ENCODE data around the gene IL17RB. TPM values are rescaled to one million over a fixed set of nuclear protein-coding genes. Genes with fewer than 3 reads are reported as not detected.

Gene IL17RB
- total and polyA plus RNA-seq, 2 experiments from 2014 or later: 0.79 TPM; not detected in 1

- Histone ChIP-seq H3K9ac (no peak overlapping the region), H3K4me1 (ENCODE audit: insufficient read depth) (peaks cover 8% of the 10 kb centered on the region), H3K27me3 (replicated peaks; ENCODE audit: insufficient read depth) (no peaks in the 10 kb centered on the region)
These were observed 35.0 kb upstream of the IL17RB start for GRCh38 chr3:53811143-53811927.

GRCh38 chr3:53812434-53812833 lies 33.9 kb upstream of the IL17RB start:
- Histone ChIP-seq H3K4me2 (ENCODE audit: unreplicated experiment) (no peak overlapping the region), H3K36me3 (ENCODE audit: low read depth) (no peaks in the 10 kb centered on the region), H3K9me2 (ENCODE audit: insufficient read depth) (no peaks in the 10 kb centered on the region), H3K4me3 (no peak overlapping the region), H3K27ac (no peak overlapping the region), H3K4me1 (ENCODE audit: insufficient read depth) (no peaks in the 10 kb centered on the region), H3K79me2 (ENCODE audit: insufficient read depth) (no peaks in the 10 kb centered on the region), H2AFZ (no peak overlapping the region), H3F3A (ENCODE audit: insufficient read depth) (no peaks in the 10 kb centered on the region), H4K20me1 (ENCODE audit: insufficient read depth) (no peaks in the 10 kb centered on the region), H3K27me3 (replicated peaks; ENCODE audit: insufficient read depth) (no peaks in the 10 kb centered on the region), H3K9me3 (ENCODE audit: low read depth) (no peaks in the 10 kb centered on the region), H3K9ac (no peak overlapping the region)
- 72 to 82% methylated on average over 4 of the region's 4 CpGs for WGBS, 2 experiments (ENCODE audit: low coverage in 1 of 2, low lambda C conversion rate in 2 of 2, missing lambda C conversion rate in 2 of 2)
- no peak for DNase-seq
- in situ Hi-C loops (cut with MboI): no loop called here
- TF ChIP-seq EZH2 (IDR thresholded peaks at IDR 0.05; ENCODE audit: insufficient read depth, poor library complexity, severe bottlenecking): no peak
- TF ChIP-seq EZH2phosphoT487 (IDR thresholded peaks at IDR 0.05; ENCODE audit: insufficient read depth, low read depth): no peak

More at GRCh38 chr3:53811143-53811927, 35.0 kb upstream of the IL17RB start:
- 87% methylated on average over 24 of the region's 24 CpGs for WGBS, 2 experiments (ENCODE audit: low coverage in 1 of 2, low lambda C conversion rate in 2 of 2, missing lambda C conversion rate in 2 of 2)
- TF ChIP-seq EZH2 (IDR thresholded peaks at IDR 0.05; ENCODE audit: insufficient read depth, poor library complexity, severe bottlenecking) (no peak), EZH2phosphoT487 (IDR thresholded peaks at IDR 0.05; ENCODE audit: insufficient read depth, low read depth) (no peak)
- H4K20me1 ChIP-seq (ENCODE audit: insufficient read depth): no peaks in the 10 kb centered on the region
- no peak overlapping the region for H3K4me3 ChIP-seq
- no peaks in the 10 kb centered on the region for H3F3A ChIP-seq (ENCODE audit: insufficient read depth)
- H3K79me2 ChIP-seq (ENCODE audit: insufficient read depth): no peaks in the 10 kb centered on the region
- H2AFZ ChIP-seq: no peak overlapping the region
- H3K9me3 ChIP-seq (ENCODE audit: low read depth): no peaks in the 10 kb centered on the region
- H3K36me3 ChIP-seq (ENCODE audit: low read depth): no peaks in the 10 kb centered on the region
- in situ Hi-C loops (cut with MboI): no loop called here
- H3K4me2 ChIP-seq (ENCODE audit: unreplicated experiment): no peak overlapping the region
- no peak overlapping the region for H3K27ac ChIP-seq
- no peaks in the 10 kb centered on the region for H3K9me2 ChIP-seq (ENCODE audit: insufficient read depth)
- DNase-seq: no peak

- Histone ChIP-seq H3K79me2 (ENCODE audit: insufficient read depth) (no peaks in the 10 kb centered on the region), H2AFZ (no peak overlapping the region), H3K4me3 (no peak overlapping the region), H3F3A (ENCODE audit: insufficient read depth) (no peaks in the 10 kb centered on the region), H3K4me2 (ENCODE audit: unreplicated experiment) (no peak overlapping the region), H3K27me3 (replicated peaks; ENCODE audit: insufficient read depth) (no peaks in the 10 kb centered on the region), H4K20me1 (ENCODE audit: insufficient read depth) (no peaks in the 10 kb centered on the region), H3K9me2 (ENCODE audit: insufficient read depth) (no peaks in the 10 kb centered on the region), H3K4me1 (ENCODE audit: insufficient read depth) (no peaks in the 10 kb centered on the region), H3K36me3 (ENCODE audit: low read depth) (no peaks in the 10 kb centered on the region), H3K9ac (no peak overlapping the region), H3K9me3 (ENCODE audit: low read depth) (no peaks in the 10 kb centered on the region), H3K27ac (no peak overlapping the region)
- no peak for DNase-seq
- WGBS, 2 experiments (ENCODE audit: low coverage in 1 of 2, low lambda C conversion rate in 2 of 2, missing lambda C conversion rate in 2 of 2): 59 to 71% methylated on average over 5 of the region's 5 CpGs
- in situ Hi-C loops (cut with MboI): no loop called here
- TF ChIP-seq EZH2phosphoT487 (IDR thresholded peaks at IDR 0.05; ENCODE audit: insufficient read depth, low read depth) (no peak), EZH2 (IDR thresholded peaks at IDR 0.05; ENCODE audit: insufficient read depth, poor library complexity, severe bottlenecking) (no peak)
These were observed 33.1 kb upstream of the IL17RB start for GRCh38 chr3:53813229-53813628.

DNA sequence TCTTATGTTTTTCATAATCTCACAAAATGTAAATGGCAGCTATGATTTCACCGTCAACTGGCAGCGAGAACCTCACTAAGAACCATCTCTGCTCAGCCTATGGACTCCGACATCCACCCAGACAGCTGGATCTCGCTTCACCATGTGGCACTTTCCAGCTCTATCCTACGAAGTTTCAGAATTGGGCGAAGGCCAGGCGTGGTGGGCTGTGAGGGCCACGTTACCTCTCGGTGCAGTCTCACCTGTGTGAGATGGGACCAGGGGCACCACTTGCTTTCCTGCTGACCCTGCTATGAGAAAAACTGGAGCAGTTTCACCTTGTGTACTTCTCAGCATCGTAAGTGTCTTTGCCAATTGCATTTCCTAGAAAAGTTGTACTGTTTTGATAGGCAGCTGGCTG lies 32.5 kb upstream of the IL17RB start:
- H2AFZ ChIP-seq: no peak overlapping the region
- H3K27me3 ChIP-seq (replicated peaks; ENCODE audit: insufficient read depth): no peaks in the 10 kb centered on the region
- no peaks in the 10 kb centered on the region for H3K36me3 ChIP-seq (ENCODE audit: low read depth)
- no peak overlapping the region for H3K27ac ChIP-seq
- no peak for DNase-seq
- H3K9me2 ChIP-seq (ENCODE audit: insufficient read depth): no peaks in the 10 kb centered on the region
- H3K9ac ChIP-seq: no peak overlapping the region
- no peak overlapping the region for H3K4me3 ChIP-seq
- H3K9me3 ChIP-seq (ENCODE audit: low read depth): no peaks in the 10 kb centered on the region
- H3K4me1 ChIP-seq (ENCODE audit: insufficient read depth): no peaks in the 10 kb centered on the region
- WGBS, 2 experiments (ENCODE audit: low coverage in 1 of 2, low lambda C conversion rate in 2 of 2, missing lambda C conversion rate in 2 of 2): 80 to 81% methylated on average over 10 of the region's 10 CpGs
- H3K79me2 ChIP-seq (ENCODE audit: insufficient read depth): no peaks in the 10 kb centered on the region
- TF ChIP-seq EZH2 (IDR thresholded peaks at IDR 0.05; ENCODE audit: insufficient read depth, poor library complexity, severe bottlenecking) (no peak), EZH2phosphoT487 (IDR thresholded peaks at IDR 0.05; ENCODE audit: insufficient read depth, low read depth) (no peak)
- in situ Hi-C loops (cut with MboI): no loop called here
- H4K20me1 ChIP-seq (ENCODE audit: insufficient read depth): no peaks in the 10 kb centered on the region
- no peak overlapping the region for H3K4me2 ChIP-seq (ENCODE audit: unreplicated experiment)
- H3F3A ChIP-seq (ENCODE audit: insufficient read depth): no peaks in the 10 kb centered on the region

Data from GM23248 (cell line).